ENCODE measurements around the gene DPY19L3.

DPY19L3 gene

DNA sequence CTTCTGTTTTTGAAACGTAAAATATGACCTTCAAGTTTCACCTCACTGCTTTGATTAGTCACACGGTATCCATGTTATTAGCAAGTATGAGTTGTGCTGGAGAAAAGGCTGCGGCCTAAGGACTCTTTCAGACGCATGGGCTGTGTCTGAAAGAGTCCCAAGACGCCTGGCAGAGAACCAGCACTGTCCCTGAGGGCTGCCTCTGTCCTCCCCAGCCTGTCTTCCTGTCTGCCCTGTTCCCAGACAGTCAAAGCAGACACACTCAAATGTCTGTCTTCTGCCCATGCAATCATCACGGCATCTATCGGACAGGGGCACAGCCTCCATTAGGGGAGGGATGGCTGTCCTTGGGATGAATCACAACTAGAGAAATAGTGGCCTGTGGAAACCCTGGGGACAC lies 65.5 kb downstream of the DPY19L3 start:
- no peaks in the 10 kb centered on the region for H3K79me2 ChIP-seq (ENCODE audit: insufficient read depth, low read length)
- no peak for ATAC-seq (ENCODE audit: insufficient read depth, low read depth)
- DNase-seq, result no peak
- TF ChIP-seq, protein P1, sequence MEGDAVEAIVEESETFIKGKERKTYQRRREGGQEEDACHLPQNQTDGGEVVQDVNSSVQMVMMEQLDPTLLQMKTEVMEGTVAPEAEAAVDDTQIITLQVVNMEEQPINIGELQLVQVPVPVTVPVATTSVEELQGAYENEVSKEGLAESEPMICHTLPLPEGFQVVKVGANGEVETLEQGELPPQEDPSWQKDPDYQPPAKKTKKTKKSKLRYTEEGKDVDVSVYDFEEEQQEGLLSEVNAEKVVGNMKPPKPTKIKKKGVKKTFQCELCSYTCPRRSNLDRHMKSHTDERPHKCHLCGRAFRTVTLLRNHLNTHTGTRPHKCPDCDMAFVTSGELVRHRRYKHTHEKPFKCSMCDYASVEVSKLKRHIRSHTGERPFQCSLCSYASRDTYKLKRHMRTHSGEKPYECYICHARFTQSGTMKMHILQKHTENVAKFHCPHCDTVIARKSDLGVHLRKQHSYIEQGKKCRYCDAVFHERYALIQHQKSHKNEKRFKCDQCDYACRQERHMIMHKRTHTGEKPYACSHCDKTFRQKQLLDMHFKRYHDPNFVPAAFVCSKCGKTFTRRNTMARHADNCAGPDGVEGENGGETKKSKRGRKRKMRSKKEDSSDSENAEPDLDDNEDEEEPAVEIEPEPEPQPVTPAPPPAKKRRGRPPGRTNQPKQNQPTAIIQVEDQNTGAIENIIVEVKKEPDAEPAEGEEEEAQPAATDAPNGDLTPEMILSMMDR (IDR thresholded peaks at IDR 0.05; ENCODE audit: borderline replicate concordance, extremely low read depth, low read length, poor library complexity, severe bottlenecking), result no peak
- TF ChIP-seq EZH2 (IDR thresholded peaks at IDR 0.05; ENCODE audit: borderline replicate concordance, low read depth, low read length, severe bottlenecking), result no peak
- no peak overlapping the region for H2AFZ ChIP-seq (ENCODE audit: low read depth, low read length)
- H3K4me3 ChIP-seq (ENCODE audit: low read depth in 1 of 2, low read length in 2 of 2), result no peak overlapping the region
- H4K20me1 ChIP-seq (ENCODE audit: insufficient read depth, low read length), result no peaks in the 10 kb centered on the region
- H3K36me3 ChIP-seq (ENCODE audit: insufficient read depth, low read length), result peaks cover 20% of the 10 kb centered on the region
- H3K4me2 ChIP-seq (ENCODE audit: insufficient read depth, low read length), result no peak overlapping the region
- H3K4me1 ChIP-seq (ENCODE audit: insufficient read depth, low read length), result no peaks in the 10 kb centered on the region
- no peaks in the 10 kb centered on the region for H3K27me3 ChIP-seq (ENCODE audit: insufficient read depth, low read length, poor library complexity)
- H3K27ac ChIP-seq (ENCODE audit: low read length), result no peak overlapping the region
- H3K9me3 ChIP-seq (ENCODE audit: insufficient read depth, low read length, severe bottlenecking), result no peaks in the 10 kb centered on the region
- no peak overlapping the region for H3K9ac ChIP-seq (ENCODE audit: low read depth, low read length)

DNA sequence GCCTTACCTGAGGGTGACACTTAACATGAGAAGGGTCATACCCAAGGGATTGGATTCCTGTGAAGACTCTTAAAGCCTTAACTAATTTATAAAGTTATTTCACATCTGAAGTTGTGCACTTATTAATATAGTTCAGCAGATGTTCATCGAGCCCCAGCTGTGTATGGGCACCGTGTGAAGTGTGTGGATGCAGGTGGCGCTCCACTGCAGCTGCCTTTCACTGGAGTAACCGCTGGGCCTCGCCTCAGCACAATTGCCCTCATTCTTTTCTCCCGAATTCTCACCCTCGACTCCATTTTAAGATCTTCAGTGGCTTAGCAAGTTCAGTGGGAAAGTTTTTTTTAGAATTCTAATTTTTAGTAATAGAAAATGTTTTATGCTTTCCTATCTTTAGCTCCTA lies 66.2 kb downstream of the DPY19L3 start:
- H2AFZ ChIP-seq (ENCODE audit: low read depth, low read length), result no peak overlapping the region
- no peak for ATAC-seq (ENCODE audit: insufficient read depth, low read depth)
- no peaks in the 10 kb centered on the region for H3K79me2 ChIP-seq (ENCODE audit: insufficient read depth, low read length)
- H3K4me3 ChIP-seq (ENCODE audit: low read depth in 1 of 2, low read length in 2 of 2), result no peak overlapping the region
- no peaks in the 10 kb centered on the region for H4K20me1 ChIP-seq (ENCODE audit: insufficient read depth, low read length)
- DNase-seq, result no peak
- H3K9me3 ChIP-seq (ENCODE audit: insufficient read depth, low read length, severe bottlenecking), result no peaks in the 10 kb centered on the region
- H3K4me2 ChIP-seq (ENCODE audit: insufficient read depth, low read length), result no peak overlapping the region
- H3K9ac ChIP-seq (ENCODE audit: low read depth, low read length), result no peak overlapping the region
- H3K36me3 ChIP-seq (ENCODE audit: insufficient read depth, low read length), result peaks cover 22% of the 10 kb centered on the region; the same call in 1 of the 2 replicates
- H3K27ac ChIP-seq (ENCODE audit: low read length), result no peak overlapping the region
- H3K27me3 ChIP-seq (ENCODE audit: insufficient read depth, low read length, poor library complexity), result no peaks in the 10 kb centered on the region
- no peak for TF ChIP-seq EZH2 (IDR thresholded peaks at IDR 0.05; ENCODE audit: borderline replicate concordance, low read depth, low read length, severe bottlenecking)
- TF ChIP-seq, protein P1 (IDR thresholded peaks at IDR 0.05; ENCODE audit: borderline replicate concordance, extremely low read depth, low read length, poor library complexity, severe bottlenecking), result no peak
- H3K4me1 ChIP-seq (ENCODE audit: insufficient read depth, low read length), result no peaks in the 10 kb centered on the region

DNA sequence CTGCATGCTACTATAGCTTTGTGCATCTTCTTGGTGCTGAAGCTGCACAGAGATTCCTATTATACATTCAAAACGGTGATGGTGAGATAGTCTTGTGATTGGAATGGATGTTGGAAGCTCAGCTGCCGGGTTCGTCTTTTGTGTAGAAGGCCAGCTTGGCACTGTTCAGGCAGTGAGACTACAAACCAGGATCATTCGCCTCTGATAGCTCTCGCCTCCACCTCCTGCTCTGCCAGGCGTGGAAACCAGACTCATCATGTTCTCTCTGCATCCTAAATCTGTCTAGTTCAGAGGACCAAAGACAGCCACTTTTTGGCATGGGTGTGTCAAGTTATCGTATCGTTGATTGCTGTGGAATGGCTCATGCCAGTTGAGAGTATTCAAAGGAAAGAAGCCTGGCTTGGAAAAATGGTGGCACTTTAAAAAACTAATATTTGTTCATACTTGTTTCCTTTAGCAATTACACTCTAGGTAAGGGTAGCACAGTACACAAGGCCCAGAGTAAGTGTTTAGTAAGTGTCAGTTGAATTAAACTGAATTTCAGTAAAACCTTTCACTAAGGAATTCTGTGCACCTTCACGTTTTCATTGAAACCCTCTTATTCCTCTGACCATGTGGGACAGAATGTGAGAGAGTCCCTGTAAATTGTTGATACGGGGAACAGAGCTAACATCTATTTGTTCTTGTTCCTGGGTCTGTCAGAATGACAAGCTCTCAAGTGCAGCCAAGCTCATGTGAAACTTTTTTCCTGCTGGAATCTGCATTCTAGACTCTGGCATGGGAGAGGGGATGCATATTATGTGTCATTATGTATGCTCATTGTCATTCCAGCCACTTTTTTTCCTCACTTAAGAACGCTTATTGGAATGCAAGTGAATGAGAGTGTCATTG lies 69.8 kb downstream of the DPY19L3 start:
- DNase-seq (no peak), ATAC-seq (ENCODE audit: insufficient read depth, low read depth) (no peak)
- H3K27me3 ChIP-seq (ENCODE audit: insufficient read depth, low read length, poor library complexity), result no peaks in the 10 kb centered on the region
- H3K9me3 ChIP-seq (ENCODE audit: insufficient read depth, low read length, severe bottlenecking), result no peaks in the 10 kb centered on the region
- TF ChIP-seq, protein P1 (IDR thresholded peaks at IDR 0.05; ENCODE audit: borderline replicate concordance, extremely low read depth, low read length, poor library complexity, severe bottlenecking), result no peak
- no peak for TF ChIP-seq EZH2 (IDR thresholded peaks at IDR 0.05; ENCODE audit: borderline replicate concordance, low read depth, low read length, severe bottlenecking)
- no peaks in the 10 kb centered on the region; the same call in 1 of the 2 replicates for H4K20me1 ChIP-seq (ENCODE audit: insufficient read depth, low read length)
- H3K4me2 ChIP-seq (ENCODE audit: insufficient read depth, low read length), result no peak overlapping the region
- no peak overlapping the region for H3K4me3 ChIP-seq (ENCODE audit: low read depth in 1 of 2, low read length in 2 of 2)
- H3K79me2 ChIP-seq (ENCODE audit: insufficient read depth, low read length), result no peaks in the 10 kb centered on the region
- H3K27ac ChIP-seq (ENCODE audit: low read length), result no peak overlapping the region
- H3K36me3 ChIP-seq (ENCODE audit: insufficient read depth, low read length), result peaks cover 49% of the 10 kb centered on the region
- no peaks in the 10 kb centered on the region for H3K4me1 ChIP-seq (ENCODE audit: insufficient read depth, low read length)
- H2AFZ ChIP-seq (ENCODE audit: low read depth, low read length), result no peak overlapping the region
- H3K9ac ChIP-seq (ENCODE audit: low read depth, low read length), result no peak overlapping the region
